A673 (cell line): Measurements from ENCODE around the gene SAMD3. TPM values are rescaled to one million over a fixed set of nuclear protein-coding genes. Genes with fewer than 3 reads are reported as not detected.

Experiments used
- BruUV-seq: library from RNA; stranded (reverse); fragments of 400-500 nt; replicated peaks from 2 replicates; lab custom pipeline; 2021; lab: Mats Ljungman, UMichigan
- CTCF ChIA-PET: fragments of 300-600 bp; sonication (Branson Sonifier 250); formaldehyde crosslinking; loops from one replicate; lab custom pipeline; 2022; ENCODE audit warnings: antibody characterized with exemption; lab: Charles Lee
- POLR2A ChIA-PET: fragments of 300-600 bp; sonication (Branson Sonifier 250); formaldehyde crosslinking; loops from one replicate; lab custom pipeline; 2022; ENCODE audit warnings: antibody characterized with exemption; ENCODE audit not compliant: low non-redundant PET; lab: Charles Lee
- DNase-seq: peaks from one replicate; pipeline ENCODE4 v3.0.0-alpha.2; 2015; ENCODE audit warnings: low spot score
- H3K27ac ChIP-seq: fragments of 200-600 bp; sonication (generic); 2 replicates; pipeline ENCODE4 v1.5.1; 2016; ENCODE audit warnings: mixed run types, low read depth, mild to moderate bottlenecking, mixed read lengths, antibody characterized with exemption, low read length; ENCODE audit not compliant: poor library complexity, severe bottlenecking
- H3K27me3 ChIP-seq: fragments of 200-600 bp; sonication (generic); replicated peaks from 2 replicates; pipeline ENCODE4 v1.6.1; 2017; ENCODE audit warnings: mixed run types, low read depth, mild to moderate bottlenecking, mixed read lengths, antibody characterized with exemption, low read length; ENCODE audit not compliant: insufficient read depth, poor library complexity
- H3K36me3 ChIP-seq: fragments of 200-600 bp; sonication (generic); 2 replicates; pipeline ENCODE4 v1.6.1; 2016; ENCODE audit warnings: mixed run types, mild to moderate bottlenecking, mixed read lengths, antibody characterized with exemption, low read length; ENCODE audit not compliant: insufficient read depth, poor library complexity, severe bottlenecking
- H3K4me1 ChIP-seq: fragments of 200-600 bp; sonication (generic); 2 replicates; pipeline ENCODE4 v1.6.1; 2017; ENCODE audit warnings: mixed run types, mild to moderate bottlenecking, mixed read lengths, antibody characterized with exemption, low read length; ENCODE audit not compliant: insufficient read depth, poor library complexity, severe bottlenecking
- H3K4me3 ChIP-seq: fragments of 200-600 bp; sonication (generic); 2 replicates; pipeline ENCODE4 v1.5.1; 2016; ENCODE audit warnings: low read depth, mixed run types, mild to moderate bottlenecking, mixed read lengths, low read length; ENCODE audit not compliant: poor library complexity, severe bottlenecking
- H3K9me3 ChIP-seq: fragments of 200-600 bp; sonication (generic); 2 replicates; pipeline ENCODE4 v1.6.1; 2016; ENCODE audit warnings: mixed run types, low read depth, mild to moderate bottlenecking, mixed read lengths, antibody characterized with exemption, low read length; ENCODE audit not compliant: poor library complexity, severe bottlenecking
- CTCF ChIP-seq: fragments of 300-800, 200-600 bp; sonication (generic); conservative IDR thresholded peaks from 2 replicates; pipeline ENCODE4 v1.5.1; 2017; ENCODE audit warnings: low read depth, mild to moderate bottlenecking, antibody characterized with exemption, low read length, moderate library complexity, mixed read lengths
- EZH2 ChIP-seq: fragments of 200-600 bp; sonication (generic); IDR thresholded peaks from 2 replicates; pipeline ENCODE4 v1.6.1; 2017; ENCODE audit warnings: borderline replicate concordance, low read depth, mild to moderate bottlenecking, mixed read lengths, antibody characterized with exemption, low read length; ENCODE audit not compliant: poor library complexity, severe bottlenecking
- intact Hi-C: fragments of 100-400 bp; cut with micrococcal nuclease; formaldehyde crosslinking; loops from one replicate; pipeline ENCODE4 v1.10.0; 2022; ENCODE audit not compliant: unreplicated experiment
- total RNA-seq: library from RNA; stranded (reverse); gene quantifications from 2 replicates; pipeline ENCODE4 v1.2.3, GENCODE V29; 2021

Gene SAMD3
- total RNA-seq, 1 experiment from 2014 or later: not detected

GRCh38 chr6:130128326-130128725 lies 94.4 kb downstream of the SAMD3 start:
- Histone ChIP-seq H3K27ac (no peak overlapping the region), H3K4me3 (no peak overlapping the region), H3K4me1 (no peaks in the 10 kb centered on the region), H3K27me3 (no peaks in the 10 kb centered on the region), H3K9me3 (no peaks in the 10 kb centered on the region), H3K36me3 (no peaks in the 10 kb centered on the region)
- CTCF ChIA-PET: no interaction called here
- BruUV-seq: no TSS peak
- intact Hi-C loops: no loop called here
- no peak for DNase-seq
- no peak for TF ChIP-seq CTCF
- POLR2A ChIA-PET: no interaction called here

GRCh38 chr6:130127195-130127594 lies 95.6 kb downstream of the SAMD3 start:
- H3K36me3 ChIP-seq: no peaks in the 10 kb centered on the region
- no peak for DNase-seq
- H3K4me1 ChIP-seq: no peaks in the 10 kb centered on the region
- ChIA-PET CTCF (no interaction called here), POLR2A (no interaction called here)
- H3K27me3 ChIP-seq: no peaks in the 10 kb centered on the region
- BruUV-seq: no TSS peak
- no peaks in the 10 kb centered on the region for H3K9me3 ChIP-seq
- TF ChIP-seq EZH2: no peak
- no peak for TF ChIP-seq CTCF
- H3K4me3 ChIP-seq: no peak overlapping the region
- intact Hi-C loops: no loop called here
- no peak overlapping the region for H3K27ac ChIP-seq

- no peak for DNase-seq
- no TSS peak for BruUV-seq
- peaks cover 7% of the 10 kb centered on the region for H3K4me1 ChIP-seq
- H3K27me3 ChIP-seq: no peaks in the 10 kb centered on the region
- H3K27ac ChIP-seq: no peak overlapping the region
- intact Hi-C loops: no loop called here
- ChIA-PET POLR2A (no interaction called here), CTCF (no interaction called here)
- H3K9me3 ChIP-seq: no peaks in the 10 kb centered on the region
- no peak overlapping the region for H3K4me3 ChIP-seq
- H3K36me3 ChIP-seq: no peaks in the 10 kb centered on the region
- TF ChIP-seq CTCF: no peak
- no peak for TF ChIP-seq EZH2
Measured at GRCh38 chr6:130122243-130122642, 100.5 kb downstream of the SAMD3 start.
